ENCODE measurements around the gene KRTAP9-1.
"Not testable (repeated sequence)": the region's sequence is repeated elsewhere in the genome, so short reads cannot be mapped to it uniquely, and the experiment has no call there.

KRTAP9-1 gene

DNA sequence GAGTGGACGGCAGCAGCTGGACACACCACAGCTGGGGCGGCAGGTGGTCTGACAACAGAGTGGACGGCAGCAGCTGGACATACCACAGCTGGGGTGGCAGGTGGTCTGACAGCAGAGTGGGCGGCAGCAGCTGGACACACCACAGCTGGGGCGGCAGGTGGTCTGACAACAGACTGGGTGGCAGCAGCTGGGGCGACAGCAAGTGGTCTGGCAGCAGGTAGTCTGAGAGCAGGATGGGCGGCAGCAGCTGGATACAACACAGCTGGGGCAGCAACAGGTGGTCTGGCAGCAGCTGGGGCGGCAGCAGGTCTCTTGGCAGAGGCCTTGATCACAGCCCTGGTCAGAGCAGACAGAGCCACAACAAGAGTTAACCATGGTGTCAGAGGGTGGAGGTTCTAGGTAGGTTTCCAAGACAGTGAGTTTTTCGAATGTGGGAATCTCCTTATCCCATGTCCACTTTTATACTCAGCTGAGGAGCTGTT, 5.2 kb upstream of the KRTAP9-1 start, which contains the start of gene KRTAP4-1:
TSS of gene KRTAP4-1 (minus strand) at position 432 of the 482 bp plus-strand sequence. CDS start at position 375, 57 bp downstream.
- DNase-seq: no peak

DNA sequence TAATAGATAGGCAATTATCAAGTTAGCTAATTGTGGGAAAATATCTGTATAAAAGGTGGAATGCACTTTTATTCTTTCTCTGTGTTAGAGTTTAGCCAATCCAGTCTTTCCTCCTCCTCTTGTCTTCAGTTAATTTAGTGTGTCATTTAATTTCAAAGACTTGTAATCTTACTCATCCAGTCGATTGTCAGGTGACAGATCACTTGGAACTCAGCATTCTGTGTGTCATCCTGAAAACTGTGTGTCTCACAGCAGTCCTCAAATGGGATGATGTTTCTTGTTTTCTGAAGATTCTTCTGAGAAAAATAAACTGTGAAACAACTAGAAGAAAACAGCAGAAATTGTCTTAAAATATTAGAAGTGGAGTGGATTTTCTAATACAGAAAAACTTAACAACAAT, 4.7 kb upstream of the KRTAP9-1 start:
- DNase-seq: no peak

- no peak for DNase-seq
These were observed 2.8 kb upstream of the KRTAP9-1 start for GRCh38 chr17:41186872-41187271.

DNA sequence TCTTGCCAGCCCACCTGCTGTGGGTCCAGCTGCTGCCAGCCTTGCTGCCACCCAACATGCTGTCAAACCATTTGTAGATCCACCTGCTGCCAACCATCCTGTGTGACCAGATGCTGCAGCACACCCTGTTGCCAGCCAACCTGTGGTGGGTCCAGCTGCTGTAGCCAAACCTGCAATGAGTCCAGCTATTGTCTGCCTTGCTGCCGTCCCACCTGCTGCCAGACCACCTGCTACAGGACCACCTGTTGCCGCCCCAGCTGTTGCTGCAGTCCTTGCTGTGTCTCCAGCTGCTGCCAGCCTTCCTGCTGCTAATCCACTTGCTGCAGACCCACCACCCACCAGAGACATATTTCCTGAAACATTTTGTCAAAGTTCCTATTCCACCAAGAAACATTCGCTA, 641 bp downstream of the KRTAP9-1 start:
- DNase-seq: peak; percentile 18

DNA sequence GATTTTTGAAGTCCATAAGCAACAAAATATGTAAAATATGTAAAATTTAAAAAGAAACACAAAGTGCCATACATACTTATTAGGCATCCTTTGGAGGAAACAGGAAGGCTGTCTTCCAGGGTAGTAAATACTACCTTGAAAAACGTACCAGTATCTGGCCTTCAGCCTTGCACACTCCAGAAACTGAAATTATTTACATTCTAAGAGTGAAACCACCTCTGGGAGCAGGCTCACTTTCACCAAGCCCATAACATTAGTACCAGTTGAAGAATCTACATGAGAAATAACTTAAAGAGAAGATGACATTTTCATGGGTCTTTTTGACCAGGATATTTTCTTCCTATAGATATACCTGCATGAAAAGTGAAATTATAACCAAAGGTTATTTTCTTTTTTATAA, 6.4 kb downstream of the KRTAP9-1 start:
- DNase-seq: no peak

DNA sequence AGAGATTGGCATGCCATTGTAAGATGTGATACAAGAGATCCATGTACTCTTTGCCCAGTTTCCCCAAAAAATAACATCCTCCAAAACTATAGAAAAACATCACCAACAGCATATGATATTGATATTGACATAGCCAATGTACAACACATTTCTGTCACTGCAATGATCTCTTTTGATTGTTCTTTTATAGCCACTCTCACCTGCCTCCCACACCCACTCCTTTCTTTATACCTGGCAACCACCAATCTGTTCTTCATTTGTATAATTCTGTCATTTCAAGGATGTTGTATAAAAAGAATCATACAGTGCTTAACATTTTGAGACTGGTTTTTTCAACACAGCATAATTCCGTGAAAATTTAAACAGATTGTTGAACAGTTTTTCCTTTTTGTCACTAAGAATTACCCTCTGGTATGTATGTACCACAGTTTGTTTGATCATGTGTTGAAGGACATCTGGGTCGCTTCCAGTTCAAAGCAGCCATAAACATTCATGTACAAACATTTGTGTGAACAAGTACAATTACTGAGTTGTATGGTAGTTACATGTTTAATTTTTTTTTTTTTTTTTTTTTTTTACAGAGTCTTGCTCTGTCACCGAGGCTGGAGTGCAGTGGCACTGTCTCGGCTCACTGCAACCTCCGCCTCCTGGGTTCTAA, 9.9 kb downstream of the KRTAP9-1 start:
- DNase-seq: peak; percentile 17

GRCh38 chr17:41211845-41212466, 22.3 kb downstream of the KRTAP9-1 start:
- peak; percentile 72 for DNase-seq

DNA sequence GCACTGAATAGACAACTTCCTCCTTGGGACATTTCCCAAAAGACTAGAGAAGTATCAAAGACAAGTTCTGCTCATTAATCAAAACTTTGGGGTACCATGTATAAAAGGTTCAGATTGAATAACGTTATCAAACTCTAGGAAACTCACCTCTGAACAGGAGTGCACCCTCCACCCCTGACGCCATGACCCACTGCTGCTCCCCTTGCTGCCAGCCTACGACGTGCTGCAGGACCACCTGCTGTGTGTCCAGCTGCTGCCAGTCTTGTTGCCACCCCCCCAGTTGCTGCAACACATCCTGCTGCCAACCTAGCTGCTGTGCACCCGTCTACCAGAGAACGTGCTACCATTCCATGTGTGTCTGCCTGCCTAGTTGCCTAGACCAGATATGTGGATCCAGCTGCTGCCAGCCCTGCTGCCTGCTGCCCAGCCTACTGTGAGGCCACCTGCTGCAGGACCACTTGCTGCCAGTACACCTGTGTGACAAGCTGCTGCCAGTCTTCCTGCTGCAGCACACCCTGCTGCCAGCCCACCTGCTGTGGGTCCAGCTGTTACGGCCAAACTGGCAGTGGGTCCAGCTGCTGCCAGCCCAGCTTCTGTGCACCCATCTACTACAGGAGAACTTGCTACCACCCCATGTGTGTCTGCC, 23.0 kb downstream of the KRTAP9-1 start:
- peak; percentile 67 for DNase-seq

- no peak for DNase-seq
These were observed 26.0 kb downstream of the KRTAP9-1 start for GRCh38 chr17:41215681-41216080.

DNA sequence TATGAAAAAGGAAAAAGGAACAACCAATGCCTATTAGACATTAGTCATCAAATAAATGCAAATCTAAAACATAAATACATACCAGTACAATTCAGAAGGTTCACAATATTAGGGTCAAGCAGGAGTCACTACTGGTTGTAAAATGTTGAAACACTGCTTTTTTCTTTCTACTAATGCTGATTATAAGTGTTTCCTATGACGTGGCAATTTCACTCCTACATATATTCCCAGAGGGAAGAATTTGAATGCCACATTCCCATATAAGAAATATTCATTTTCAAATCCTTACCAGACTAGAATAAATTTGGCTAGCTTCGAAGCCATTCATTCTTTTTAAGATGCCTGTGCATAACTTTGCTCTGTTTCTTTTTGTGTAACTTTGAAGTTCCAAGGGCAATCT, 34.1 kb downstream of the KRTAP9-1 start:
- no peak for DNase-seq

DNA sequence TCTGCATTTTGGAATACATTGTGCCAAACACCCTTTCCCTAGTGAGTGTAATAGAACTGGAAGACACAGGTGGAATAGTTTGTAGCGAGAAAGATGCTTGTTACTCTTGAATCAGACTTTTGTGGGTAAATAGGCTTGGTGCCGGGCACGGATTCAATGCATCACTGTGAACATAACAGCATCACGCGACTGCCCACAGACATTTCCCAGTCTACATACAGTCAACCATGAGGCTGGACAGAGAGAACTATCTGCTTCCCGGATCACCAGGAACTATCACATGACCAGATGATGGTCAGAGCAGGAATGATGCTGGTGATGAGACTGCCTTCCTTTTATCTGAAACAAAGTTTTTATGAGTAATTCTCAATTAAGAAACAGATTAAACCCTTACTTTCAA, 36.4 kb downstream of the KRTAP9-1 start:
- no peak for DNase-seq

DNA sequence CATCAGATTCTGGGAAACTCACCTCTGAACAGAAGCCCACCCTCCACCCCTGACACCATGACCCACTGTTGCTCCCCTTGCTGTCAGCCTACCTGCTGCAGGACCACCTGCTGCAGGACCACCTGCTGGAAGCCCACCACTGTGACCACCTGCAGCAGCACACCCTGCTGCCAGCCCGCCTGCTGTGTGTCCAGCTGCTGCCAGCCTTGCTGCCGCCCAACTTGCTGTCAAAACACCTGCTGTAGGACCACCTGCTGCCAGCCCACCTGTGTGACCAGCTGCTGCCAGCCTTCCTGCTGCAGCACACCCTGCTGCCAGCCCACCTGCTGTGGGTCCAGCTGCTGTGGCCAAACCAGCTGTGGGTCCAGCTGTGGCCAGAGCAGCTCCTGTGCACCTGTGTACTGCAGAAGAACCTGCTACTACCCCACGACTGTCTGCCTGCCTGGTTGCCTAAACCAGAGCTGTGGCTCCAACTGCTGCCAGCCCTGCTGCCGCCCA, 37.0 kb downstream of the KRTAP9-1 start, which contains the start of gene KRTAP9-2:
TSS of gene KRTAP9-2 (plus strand) at position 51 of the 498 bp plus-strand sequence. CDS start at position 58, 7 bp downstream.
- DNase-seq: not testable (repeated sequence)

GRCh38 chr17:41230094-41230493, 40.4 kb downstream of the KRTAP9-1 start:
- DNase-seq: no peak

- no peak for DNase-seq
These were observed 42.0 kb downstream of the KRTAP9-1 start for GRCh38 chr17:41231731-41232130.

GRCh38 chr17:41232399-41233105, 42.9 kb downstream of the KRTAP9-1 start, which contains the start of gene KRTAP9-3:
KRTAP9-3 (plus strand) TSS chr17:41232449; CDS start chr17:41232502, 53 bp downstream.
- DNase-seq: peak; percentile 36

GRCh38 chr17:41237116-41237515, 47.4 kb downstream of the KRTAP9-1 start:
- DNase-seq: not testable (repeated sequence)

DNA sequence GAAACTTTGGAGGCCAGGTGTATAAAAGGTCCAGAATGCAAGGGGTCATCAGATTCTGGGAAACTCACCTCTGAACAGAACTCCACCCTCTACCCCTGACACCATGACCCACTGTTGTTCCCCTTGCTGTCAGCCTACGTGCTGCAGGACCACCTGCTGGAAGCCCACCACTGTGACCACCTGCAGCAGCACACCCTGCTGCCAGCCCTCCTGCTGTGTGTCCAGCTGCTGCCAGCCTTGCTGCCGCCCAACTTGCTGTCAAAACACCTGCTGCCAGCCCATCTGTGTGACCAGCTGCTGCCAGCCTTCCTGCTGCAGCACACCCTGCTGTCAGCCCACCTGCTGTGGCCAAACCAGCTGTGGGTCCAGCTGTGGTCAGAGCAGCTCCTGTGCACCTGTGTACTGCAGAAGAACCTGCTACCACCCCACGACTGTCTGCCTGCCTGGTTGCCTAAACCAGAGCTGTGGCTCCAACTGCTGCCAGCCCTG, 48.3 kb downstream of the KRTAP9-1 start, which contains the start of gene KRTAP9-8:
TSS of gene KRTAP9-8 (plus strand) at position 51 of the 489 bp plus-strand sequence. CDS start at position 104, 53 bp downstream.
- not testable (repeated sequence) for DNase-seq

Measured in NCI-H2029 (cell line).